HEK293T (cell line): ENCODE data around the gene IGFBP6.

Source experiments
- CTCF ChIA-PET: fragments of 350-600 bp; formaldehyde crosslinking; extraction: SDS; loops from one replicate; lab custom pipeline; 2021; ENCODE audit warnings: antibody characterized with exemption, inconsistent platforms; lab: Yijun Ruan, JAX
- POLR2A ChIA-PET: fragments of 350-600 bp; formaldehyde crosslinking; extraction: SDS; loops from one replicate; lab custom pipeline; 2020; ENCODE audit warnings: antibody characterized with exemption, inconsistent platforms; lab: Yijun Ruan, JAX
- DNase-seq: peaks from one replicate; pipeline ENCODE4 v3.0.0; 2012; ENCODE audit warnings: mixed read lengths; ENCODE audit errors: extremely low spot score
- ARNT ChIP-seq: fragments of 450-650 bp; IDR thresholded peaks from 2 replicates; pipeline ENCODE4 v1.6.1; 2017; ENCODE audit warnings: mild to moderate bottlenecking
- BHLHE40 ChIP-seq: fragments of 450-650 bp; IDR thresholded peaks from 2 replicates; pipeline ENCODE4 v1.6.1; 2016; ENCODE audit warnings: mild to moderate bottlenecking, moderate library complexity, borderline replicate concordance
- CTBP1 ChIP-seq: fragments of 450-650 bp; IDR thresholded peaks from 2 replicates; pipeline ENCODE4 v1.6.1; 2016; ENCODE audit warnings: borderline replicate concordance
- ELF4 ChIP-seq: fragments of 450-650 bp; IDR thresholded peaks from 2 replicates; pipeline ENCODE4 v1.6.1; 2017; ENCODE audit warnings: antibody characterized with exemption
- FOXA1 ChIP-seq: fragments of 450-650 bp; IDR thresholded peaks from 2 replicates; pipeline ENCODE4 v1.6.1; 2016; ENCODE audit warnings: mild to moderate bottlenecking
- FOXK2 ChIP-seq: fragments of 450-650 bp; IDR thresholded peaks from 2 replicates; pipeline ENCODE4 v1.6.1; 2016; ENCODE audit warnings: mild to moderate bottlenecking
- FOXM1 ChIP-seq: fragments of 450-650 bp; IDR thresholded peaks from 2 replicates; pipeline ENCODE4 v1.6.1; 2017; ENCODE audit warnings: mild to moderate bottlenecking, borderline replicate concordance
- HDGF ChIP-seq: fragments of 450-650 bp; IDR thresholded peaks from 2 replicates; pipeline ENCODE4 v1.6.1; 2017; ENCODE audit warnings: antibody characterized with exemption, borderline replicate concordance
- L3MBTL2 ChIP-seq: fragments of 450-650 bp; conservative IDR thresholded peaks from 2 replicates; pipeline ENCODE4 v1.6.1; 2016; ENCODE audit warnings: mild to moderate bottlenecking
- LEF1 ChIP-seq: fragments of 450-650 bp; IDR thresholded peaks from 2 replicates; pipeline ENCODE4 v1.6.1; 2017; ENCODE audit warnings: mild to moderate bottlenecking, borderline replicate concordance
- NFRKB ChIP-seq: fragments of 450-650 bp; IDR thresholded peaks from 2 replicates; pipeline ENCODE4 v1.6.1; 2016; ENCODE audit warnings: mild to moderate bottlenecking, moderate library complexity
- SP1 ChIP-seq: fragments of 450-650 bp; IDR thresholded peaks from 2 replicates; pipeline ENCODE4 v1.6.1; 2017
- SUZ12 ChIP-seq: fragments of 450-650 bp; IDR thresholded peaks from 2 replicates; pipeline ENCODE4 v1.6.1; 2016; ENCODE audit warnings: mild to moderate bottlenecking
- TARDBP ChIP-seq: fragments of 450-650 bp; IDR thresholded peaks from 2 replicates; pipeline ENCODE4 v1.6.1; 2016
- ZNF384 ChIP-seq: fragments of 450-650 bp; IDR thresholded peaks from 2 replicates; pipeline ENCODE4 v1.6.1; 2016
- TF ChIP-seq, protein P1 (sequence below): fragments of 450-650 bp; IDR thresholded peaks from 2 replicates; pipeline ENCODE4 v1.6.1; 2016

Gene IGFBP6

DNA sequence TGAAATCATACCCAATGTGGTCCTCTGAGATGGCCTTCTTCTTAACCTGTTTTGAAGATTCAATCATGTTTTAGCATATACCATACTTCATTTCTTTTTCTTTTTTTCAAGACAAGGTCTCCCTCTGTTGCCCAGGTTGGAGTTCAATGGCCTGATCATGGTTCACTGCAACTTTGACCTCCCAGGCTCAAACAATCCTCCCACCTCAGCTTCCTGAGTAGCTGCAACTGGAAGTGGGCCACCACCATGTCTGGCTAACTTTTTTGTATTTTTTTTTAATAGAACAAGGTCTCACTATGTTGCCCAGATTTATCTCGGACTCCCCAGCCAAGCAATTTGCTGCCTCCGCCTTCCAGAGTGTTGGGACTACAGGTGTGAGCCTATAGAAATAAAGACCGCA is 36.3 kb downstream of the IGFBP6 start:
- CTCF ChIA-PET: no interaction called here
- no peak for DNase-seq
- POLR2A ChIA-PET: no interaction called here
- TF ChIP-seq TARDBP (no peak), FOXK2 (no peak), ZNF384 (no peak), CTBP1 (no peak), SUZ12 (no peak), BHLHE40 (no peak)
- TF ChIP-seq, protein P1, sequence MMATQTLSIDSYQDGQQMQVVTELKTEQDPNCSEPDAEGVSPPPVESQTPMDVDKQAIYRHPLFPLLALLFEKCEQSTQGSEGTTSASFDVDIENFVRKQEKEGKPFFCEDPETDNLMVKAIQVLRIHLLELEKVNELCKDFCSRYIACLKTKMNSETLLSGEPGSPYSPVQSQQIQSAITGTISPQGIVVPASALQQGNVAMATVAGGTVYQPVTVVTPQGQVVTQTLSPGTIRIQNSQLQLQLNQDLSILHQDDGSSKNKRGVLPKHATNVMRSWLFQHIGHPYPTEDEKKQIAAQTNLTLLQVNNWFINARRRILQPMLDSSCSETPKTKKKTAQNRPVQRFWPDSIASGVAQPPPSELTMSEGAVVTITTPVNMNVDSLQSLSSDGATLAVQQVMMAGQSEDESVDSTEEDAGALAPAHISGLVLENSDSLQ: no peak

DNA sequence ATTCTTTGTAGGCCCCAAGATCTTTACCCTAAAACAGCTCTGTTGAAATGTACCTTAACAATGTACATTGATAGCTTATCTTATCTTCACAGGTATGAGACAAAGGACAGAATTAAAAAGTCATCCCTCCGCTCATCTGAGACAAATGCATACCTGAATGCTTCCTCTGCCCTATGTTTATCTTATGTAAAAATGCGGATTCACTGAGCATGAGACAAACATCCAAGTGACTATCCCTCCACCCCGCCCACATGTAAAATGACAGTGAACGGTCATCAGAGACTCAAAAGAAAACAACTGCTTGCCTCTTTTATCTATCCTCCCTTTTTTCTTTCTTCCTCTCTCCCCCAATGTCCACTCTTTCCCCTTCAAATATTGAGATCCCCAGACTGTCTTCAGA is 45.9 kb downstream of the IGFBP6 start:
- POLR2A ChIA-PET: no interaction called here
- CTCF ChIA-PET: interaction anchor here (0.7 kb wide), 1 partner anchor 81 kb away, joined by 4 read pairs; no protein-coding TSS in a partner anchor
- no peak for DNase-seq
- no peak for TF ChIP-seq FOXK2
- TF ChIP-seq ZNF384: no peak
- TF ChIP-seq ARNT: no peak
- TF ChIP-seq SUZ12: no peak
- TF ChIP-seq L3MBTL2: no peak
- TF ChIP-seq FOXA1: no peak
- no peak for TF ChIP-seq ELF4
- TF ChIP-seq, protein P1: no peak
- TF ChIP-seq SP1: no peak
- no peak for TF ChIP-seq BHLHE40

DNA sequence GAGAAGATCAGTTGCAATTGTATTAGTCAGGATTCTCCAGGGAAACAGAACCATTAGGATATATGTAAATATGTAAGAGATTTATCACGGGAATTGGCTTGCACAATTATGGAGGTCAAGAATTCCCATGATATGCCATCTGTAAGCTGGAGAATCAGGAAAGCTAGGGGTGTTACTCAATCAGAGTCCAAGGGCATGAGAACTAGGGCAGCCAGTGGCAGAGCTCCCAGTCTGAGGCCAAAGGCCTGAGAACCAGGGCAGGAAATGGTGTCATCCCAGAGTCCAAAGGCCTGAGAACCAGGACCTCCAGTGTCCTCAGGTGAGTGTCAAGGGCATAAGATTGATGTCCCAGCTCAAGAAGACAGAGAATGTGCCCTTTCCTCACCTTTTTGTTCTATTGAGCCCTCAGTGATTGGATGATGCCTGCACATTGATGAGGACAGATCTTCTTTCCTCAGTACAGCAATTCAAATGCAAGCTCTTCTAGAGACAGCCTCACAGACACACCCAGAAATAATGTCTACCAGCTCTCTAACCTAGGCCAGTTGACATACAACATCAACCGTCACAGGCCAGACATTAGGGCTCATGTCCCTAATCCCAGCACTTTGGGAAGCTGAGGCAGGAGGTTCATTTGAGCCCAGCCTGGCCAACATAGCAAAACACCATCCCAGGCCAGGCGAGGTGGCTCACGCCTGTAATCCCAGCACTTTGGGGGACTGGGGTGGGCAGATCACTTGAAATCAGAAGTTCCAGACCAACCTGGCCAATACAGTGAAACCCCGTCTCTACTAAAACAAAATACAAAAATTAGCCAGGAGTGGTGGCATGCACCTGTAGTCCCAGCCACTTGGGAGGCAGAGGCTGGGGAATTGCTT is 48.2 kb downstream of the IGFBP6 start:
- DNase-seq: no peak
- CTCF ChIA-PET: no interaction called here
- POLR2A ChIA-PET: interaction anchor here (0.7 kb wide), 1 partner anchor 53 kb away, joined by 4 read pairs; no protein-coding TSS in a partner anchor
- TF ChIP-seq FOXM1: no peak
- TF ChIP-seq BHLHE40: no peak
- no peak for TF ChIP-seq ZNF384
- TF ChIP-seq ELF4: no peak
- TF ChIP-seq FOXA1: no peak
- TF ChIP-seq SP1: no peak
- no peak for TF ChIP-seq ARNT
- TF ChIP-seq, protein P1: no peak
- TF ChIP-seq TARDBP: no peak
- TF ChIP-seq SUZ12: no peak
- no peak for TF ChIP-seq CTBP1
- TF ChIP-seq HDGF: no peak
- no peak for TF ChIP-seq L3MBTL2
- no peak for TF ChIP-seq NFRKB
- TF ChIP-seq FOXK2: no peak
- TF ChIP-seq LEF1: no peak

DNA sequence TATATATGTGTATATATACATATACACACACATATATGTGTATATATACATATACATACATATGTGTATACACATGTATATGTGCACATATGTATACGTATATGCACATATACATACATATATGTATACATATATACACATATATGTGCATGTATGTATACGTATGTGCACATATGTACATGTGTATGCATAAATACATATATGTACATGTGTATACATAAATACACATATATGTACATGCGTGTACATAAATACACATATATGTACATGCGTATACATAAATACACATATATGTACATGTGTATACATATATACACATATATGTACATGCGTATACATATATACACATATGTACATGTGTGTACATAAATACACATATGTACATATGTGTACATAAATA is 49.7 kb downstream of the IGFBP6 start:
- DNase-seq: no peak
- POLR2A ChIA-PET: no interaction called here
- no peak for TF ChIP-seq ARNT
- peak; percentile 49 for TF ChIP-seq NFRKB
- CTCF ChIA-PET: no interaction called here

DNA sequence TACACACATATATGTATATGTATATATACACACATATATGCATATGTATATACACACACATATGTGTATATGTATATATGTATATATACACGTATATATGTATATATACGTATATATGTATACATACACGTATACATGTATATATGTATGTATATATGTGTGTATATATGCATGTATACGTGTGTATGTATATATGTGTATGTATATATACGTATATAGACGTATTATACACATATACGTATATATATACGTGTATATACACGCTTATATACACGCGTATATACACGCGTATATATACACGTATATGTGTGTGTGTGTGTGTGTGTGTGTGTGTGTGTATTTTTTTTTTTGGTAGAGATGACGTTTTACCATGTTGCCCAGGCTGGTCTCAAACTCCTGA is 50.2 kb downstream of the IGFBP6 start:
- ChIA-PET POLR2A (no interaction called here), CTCF (no interaction called here)
- TF ChIP-seq ZNF384: no peak
- no peak for TF ChIP-seq SP1
- DNase-seq: no peak

DNA sequence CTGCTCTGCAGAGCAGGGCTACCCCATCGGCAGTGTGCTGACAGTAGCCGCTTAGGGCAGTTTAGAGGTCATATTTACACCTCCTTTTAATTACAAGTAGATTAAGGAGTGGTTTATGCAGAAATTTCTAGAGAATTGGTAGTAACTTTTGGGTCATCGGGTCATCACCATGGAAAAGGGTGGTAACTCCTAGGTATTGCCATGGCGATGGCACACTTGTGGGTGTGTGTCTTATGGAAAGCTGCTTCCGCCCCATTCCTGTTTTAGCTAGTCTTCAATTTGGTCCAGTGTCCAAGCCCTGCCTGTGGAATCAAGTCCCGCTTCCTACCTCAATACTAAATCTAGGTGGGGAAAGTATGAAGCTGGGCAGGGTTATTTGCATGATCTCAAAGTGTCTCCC is 53.6 kb downstream of the IGFBP6 start:
- CTCF ChIA-PET: interaction anchor here (1.2 kb wide), 1 partner anchor 9 kb away, joined by 4 read pairs; no protein-coding TSS in a partner anchor
- no peak for DNase-seq
- TF ChIP-seq HDGF (no peak), BHLHE40 (no peak)
- POLR2A ChIA-PET: no interaction called here
